ENCODE data around the gene CCDC9B.
A peak's percentile ranks its signal among the peaks of the same experiment; 100 is the strongest.

The CCDC9B gene

GRCh38 chr15:40340740-40341400 is at the start of gene CCDC9B:
Gene CCDC9B, minus strand, starts transcription at chr15:40340939. Its CDS starts 120 bp downstream, at chr15:40340819.
- DNase-seq (ENCODE audit: low spot score): no peak

DNA sequence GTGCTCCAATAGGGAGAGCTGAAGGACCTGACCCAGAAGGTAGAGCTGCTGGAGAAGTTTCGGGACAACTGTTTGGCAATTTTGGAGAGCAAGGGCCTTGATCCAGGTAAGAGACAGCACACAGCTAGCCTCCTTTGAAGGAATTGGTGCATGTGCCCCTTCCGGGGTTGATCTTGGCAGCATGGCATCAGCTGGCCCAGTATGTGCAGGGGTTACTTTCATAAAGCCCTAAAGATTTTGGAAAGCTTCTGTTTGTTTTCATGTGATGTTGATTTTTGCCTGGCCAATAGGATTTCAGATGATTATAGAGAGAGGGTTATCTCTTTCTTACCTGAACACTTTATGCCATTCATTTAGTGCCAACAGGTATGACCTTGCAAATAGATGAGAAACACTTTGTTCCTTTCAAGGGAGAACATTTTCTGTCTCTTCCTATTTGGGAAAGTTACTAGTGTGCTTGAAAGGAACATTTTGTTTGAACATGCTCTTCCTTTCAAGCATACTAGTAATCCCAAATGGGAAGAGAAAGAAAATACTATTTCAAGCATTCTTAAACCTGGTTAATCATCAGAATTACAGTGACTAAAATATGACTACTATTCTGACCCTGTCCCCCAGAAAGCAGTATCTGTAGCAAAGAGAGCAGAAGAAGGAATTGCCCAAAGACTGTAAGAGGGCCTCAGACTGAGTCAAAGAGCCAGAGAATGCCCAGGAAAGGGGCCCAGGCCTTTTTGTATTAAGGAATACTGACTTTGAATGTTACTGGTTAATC is 49.3 kb upstream of the CCDC9B start:
- DNase-seq (ENCODE audit: low spot score): no peak

DNA sequence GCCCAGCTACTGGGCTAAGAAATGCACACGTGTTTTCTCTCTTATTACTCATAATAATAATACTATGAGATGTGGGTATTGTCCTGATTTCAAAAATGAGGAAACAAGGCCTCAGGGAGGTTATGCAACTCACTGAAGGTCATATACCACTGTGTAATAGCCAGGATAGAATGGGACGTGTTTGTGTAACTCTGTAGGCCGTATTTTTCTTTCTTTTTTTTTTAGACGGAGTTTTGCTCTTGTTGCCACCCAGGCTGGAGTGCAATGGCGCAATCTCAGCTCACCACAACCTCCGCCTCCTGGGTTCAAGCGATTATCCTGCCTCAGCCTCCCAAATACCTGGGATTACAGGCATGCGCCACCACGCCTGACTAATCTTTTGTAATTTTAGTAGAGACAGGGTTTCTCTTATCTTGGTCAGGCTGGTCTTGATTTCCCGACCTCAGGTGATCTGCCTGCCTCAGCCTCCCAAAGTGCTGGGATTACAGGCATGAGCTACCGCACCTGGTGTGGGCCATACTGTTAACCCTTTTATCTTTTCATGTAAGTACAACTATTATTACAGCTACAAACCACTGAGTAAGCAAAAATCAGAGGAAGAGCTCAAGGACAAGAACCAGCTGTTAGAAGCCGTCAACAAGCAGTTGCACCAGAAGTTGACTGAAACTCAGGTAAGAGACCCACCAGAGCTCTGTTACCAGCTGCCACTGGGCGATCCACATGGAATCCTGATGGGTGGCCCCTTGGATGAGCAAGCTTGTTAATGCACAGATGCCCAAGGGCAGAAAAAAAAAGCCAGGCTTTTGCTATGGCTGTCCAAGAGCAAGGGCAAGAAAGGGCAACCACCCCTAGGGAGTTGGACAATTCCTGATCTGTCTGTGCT is 48.4 kb upstream of the CCDC9B start:
- DNase-seq (ENCODE audit: low spot score): no peak

GRCh38 chr15:40386480-40386879 is 45.7 kb upstream of the CCDC9B start:
- DNase-seq (ENCODE audit: low spot score): no peak

GRCh38 chr15:40382580-40383456 is 42.1 kb upstream of the CCDC9B start, which contains the start of gene KNSTRN:
Gene KNSTRN, plus strand, starts transcription at chr15:40382721. Its CDS starts 115 bp downstream, at chr15:40382836.
- DNase-seq (ENCODE audit: low spot score): peak; percentile 96

DNA sequence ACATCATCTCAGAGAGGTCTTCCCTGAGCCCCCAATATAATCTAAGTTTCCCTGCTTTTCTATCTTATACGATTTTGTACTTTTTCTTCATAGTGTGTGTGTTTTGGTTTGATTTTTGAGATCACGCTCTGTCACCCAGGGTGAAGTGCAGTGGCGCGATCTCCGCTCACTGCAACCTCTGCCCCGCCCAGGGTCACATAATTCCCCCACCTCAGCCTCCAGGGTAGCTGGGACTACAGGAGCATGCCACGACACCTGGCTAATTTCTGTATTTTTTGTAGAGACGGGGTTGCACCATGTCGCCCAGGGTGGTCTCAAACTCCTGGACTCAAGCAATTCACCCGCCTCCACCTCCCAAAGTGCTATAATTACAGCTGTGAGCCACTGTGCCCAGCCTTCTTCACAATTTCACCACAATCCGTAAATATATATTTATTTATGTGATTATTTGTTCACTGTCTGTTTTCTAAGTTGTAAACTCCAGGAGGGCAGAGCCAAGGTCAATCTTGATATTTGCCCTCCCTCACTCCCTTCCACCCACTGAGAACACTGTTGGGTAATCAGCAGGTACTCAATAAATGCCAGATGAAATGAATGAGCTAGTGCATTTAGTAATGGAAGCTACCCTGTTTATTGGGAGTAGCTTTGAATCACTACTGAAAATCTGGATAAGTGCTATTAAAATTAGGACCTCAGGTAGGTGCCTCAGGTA is 41.2 kb upstream of the CCDC9B start:
- DNase-seq (ENCODE audit: low spot score): no peak

GRCh38 chr15:40380636-40381035 is 39.9 kb upstream of the CCDC9B start:
- no peak for DNase-seq (ENCODE audit: low spot score)

DNA sequence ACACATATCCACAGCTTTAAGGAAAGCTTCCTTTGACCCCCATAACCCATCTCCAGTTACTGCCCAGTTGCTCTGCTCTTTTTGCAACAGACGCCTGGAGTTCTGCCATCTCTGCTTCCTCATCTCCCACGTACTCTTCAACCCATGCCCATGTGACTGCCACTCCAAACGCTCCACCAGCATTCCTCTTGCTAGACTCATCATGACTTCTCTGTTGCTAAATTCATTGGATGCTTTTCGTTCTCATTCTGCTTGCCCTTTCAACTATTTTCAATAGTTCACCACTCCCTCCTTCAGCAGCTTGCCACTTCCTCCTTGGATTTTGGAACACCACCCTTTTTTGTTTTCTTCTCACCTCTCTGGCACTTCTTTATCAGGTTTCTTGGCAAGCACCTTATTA is 39.1 kb upstream of the CCDC9B start:
- peak; percentile 90 for DNase-seq (ENCODE audit: low spot score)

DNA sequence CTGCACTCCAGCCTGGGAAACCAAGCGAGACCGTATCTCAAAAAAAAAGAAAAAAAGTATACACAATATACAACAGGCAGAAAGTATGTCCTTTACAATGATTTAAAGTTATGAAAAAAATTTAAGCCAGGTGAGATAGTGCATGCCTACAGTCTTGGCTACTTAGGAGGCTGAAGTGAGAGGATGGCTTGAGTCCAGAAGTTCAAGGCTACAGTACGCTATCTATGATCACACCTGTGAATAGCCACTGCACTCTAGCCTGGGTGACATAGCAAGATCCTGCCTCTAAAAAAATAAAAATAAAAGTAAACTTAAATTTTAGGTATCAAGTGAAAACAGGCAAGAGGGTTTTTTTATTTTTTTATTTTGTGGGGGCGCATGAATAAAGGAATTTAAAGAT is 38.6 kb upstream of the CCDC9B start:
- DNase-seq (ENCODE audit: low spot score): no peak

- DNase-seq (ENCODE audit: low spot score): no peak
Observed at GRCh38 chr15:40377606-40378005, 36.9 kb upstream of the CCDC9B start.

GRCh38 chr15:40372981-40373380 is 32.2 kb upstream of the CCDC9B start:
- no peak for DNase-seq (ENCODE audit: low spot score)

GRCh38 chr15:40369971-40370370 is 29.2 kb upstream of the CCDC9B start:
- DNase-seq (ENCODE audit: low spot score): no peak

- no peak for DNase-seq (ENCODE audit: low spot score)
Observed at GRCh38 chr15:40369474-40369869, 28.7 kb upstream of the CCDC9B start.

DNA sequence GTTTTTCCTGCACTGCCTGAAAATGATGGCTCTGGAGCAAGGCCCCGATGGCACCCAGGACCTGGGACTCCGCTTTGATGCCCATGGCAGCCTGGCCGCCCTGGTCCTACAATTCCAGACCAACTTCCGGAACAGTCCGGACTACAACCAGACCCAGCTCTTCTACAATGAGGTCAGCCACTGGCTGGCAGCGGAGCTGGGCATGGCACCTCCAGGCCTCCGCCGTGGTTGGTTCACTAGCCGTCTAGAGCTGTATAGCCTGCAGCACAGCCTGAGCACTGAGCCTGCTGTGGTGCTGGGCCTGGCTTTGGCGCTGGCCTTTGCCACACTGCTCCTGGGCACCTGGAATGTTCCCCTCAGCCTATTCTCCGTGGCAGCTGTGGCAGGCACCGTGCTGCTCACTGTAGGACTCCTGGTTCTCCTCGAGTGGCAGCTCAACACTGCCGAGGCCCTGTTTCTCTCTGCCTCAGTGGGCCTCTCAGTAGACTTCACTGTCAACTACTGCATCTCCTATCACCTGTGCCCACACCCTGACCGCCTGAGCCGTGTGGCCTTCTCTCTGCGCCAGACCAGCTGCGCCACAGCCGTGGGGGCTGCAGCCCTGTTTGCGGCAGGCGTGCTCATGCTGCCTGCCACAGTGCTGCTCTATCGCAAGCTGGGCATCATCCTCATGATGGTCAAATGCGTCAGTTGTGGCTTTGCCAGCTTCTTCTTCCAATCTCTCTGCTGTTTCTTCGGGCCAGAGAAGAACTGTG is 28.2 kb upstream of the CCDC9B start:
- DNase-seq (ENCODE audit: low spot score): no peak

GRCh38 chr15:40367686-40368611 is 27.2 kb upstream of the CCDC9B start:
- DNase-seq (ENCODE audit: low spot score): peak; percentile 89

DNA sequence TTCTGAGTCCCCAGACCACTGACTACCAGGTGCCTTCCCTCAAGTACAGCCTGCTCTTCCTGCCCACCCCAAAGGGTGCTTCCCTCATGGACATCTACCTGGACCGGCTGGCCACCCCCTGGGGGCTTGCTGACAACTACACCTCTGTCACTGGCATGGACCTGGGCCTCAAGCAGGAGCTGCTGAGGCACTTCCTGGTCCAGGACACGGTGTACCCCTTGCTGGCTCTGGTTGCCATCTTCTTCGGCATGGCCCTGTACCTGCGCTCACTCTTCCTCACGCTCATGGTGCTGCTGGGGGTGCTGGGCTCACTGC is 26.6 kb upstream of the CCDC9B start:
- no peak for DNase-seq (ENCODE audit: low spot score)

DNA sequence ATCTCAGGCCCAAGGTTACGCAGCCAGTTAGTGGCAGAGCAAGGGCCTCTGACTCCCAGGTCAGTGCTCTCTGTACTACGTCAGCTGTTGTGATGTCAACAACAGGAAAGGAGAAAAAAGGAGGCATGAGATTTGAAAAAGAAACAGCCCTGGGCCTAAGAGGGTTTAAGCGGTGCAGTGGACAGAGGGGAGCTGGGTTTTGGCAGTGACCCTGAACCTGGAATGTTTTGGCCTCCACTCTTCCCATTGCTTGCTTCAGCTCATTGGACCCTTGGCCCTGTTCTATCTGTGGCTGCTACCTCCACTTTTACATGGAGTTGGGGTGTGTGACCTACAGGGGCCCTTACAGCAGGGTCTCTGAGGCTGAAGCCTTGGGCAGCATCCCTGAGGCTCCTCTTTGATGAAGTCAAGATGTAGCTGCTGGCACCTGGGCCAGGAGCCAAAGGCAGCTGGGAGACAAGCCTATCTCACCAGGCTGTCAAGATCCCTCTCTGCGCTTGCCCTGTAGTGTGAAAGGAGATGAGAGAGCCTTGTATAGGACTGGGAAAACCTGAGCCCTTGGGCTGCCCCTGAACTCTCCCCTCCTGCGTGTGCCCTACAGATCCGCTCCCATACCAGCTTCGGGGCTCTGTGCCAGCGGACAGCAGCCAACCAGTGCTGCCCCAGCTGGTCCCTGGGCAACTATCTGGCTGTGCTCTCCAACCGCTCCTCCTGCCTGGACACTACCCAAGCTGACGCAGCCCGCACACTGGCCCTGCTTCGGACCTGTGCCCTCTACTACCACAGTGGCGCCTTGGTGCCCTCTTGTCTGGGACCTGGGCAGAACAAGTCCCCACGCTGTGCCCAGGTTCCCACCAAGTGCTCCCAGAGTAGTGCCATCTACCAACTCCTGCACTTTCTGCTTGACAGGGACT is 26.0 kb upstream of the CCDC9B start:
- DNase-seq (ENCODE audit: low spot score): no peak
